ENCODE results near the gene NCAPH2. TPM values are rescaled to one million over a fixed set of nuclear protein-coding genes. Genes with fewer than 3 reads are reported as not detected.

Gene NCAPH2
- total and polyA plus RNA-seq, 2 of the 8 experiments (the other 6 are each of a cell fraction or from before 2014, with no cell fraction given): 62.2 to 81.6 TPM

- TF ChIP-seq EP300 (IDR thresholded peaks at IDR 0.05; ENCODE audit: borderline replicate concordance in 1 of 2, low read depth in 2 of 2, low read length in 2 of 2): no peak
- no peak for TF ChIP-seq FOSL1 (IDR thresholded peaks at IDR 0.05; ENCODE audit: insufficient read depth, low read depth, low read length)
- TF ChIP-seq RNF2 (IDR thresholded peaks at IDR 0.05; ENCODE audit: borderline replicate concordance, low read depth, low read length, missing control alignments, poor library complexity, severe bottlenecking): no peak
These were observed 20.1 kb downstream of the NCAPH2 start (continued) for GRCh38 chr22:50527921-50528681.

All from H1 (cell line).